Stromal cell of bone marrow (primary cell): ENCODE results near the gene NXPE3.

Experiments used
- DNase-seq: peaks from one replicate; pipeline ENCODE4 v3.0.0-alpha.2; 2012; ENCODE audit warnings: low read depth

Gene NXPE3

GRCh38 chr3:101803173-101803782 lies 24.3 kb downstream of the NXPE3 start:
- DNase-seq: peak; percentile 57

- DNase-seq: no peak
These were observed 24.9 kb downstream of the NXPE3 start for GRCh38 chr3:101803939-101804338.

DNA sequence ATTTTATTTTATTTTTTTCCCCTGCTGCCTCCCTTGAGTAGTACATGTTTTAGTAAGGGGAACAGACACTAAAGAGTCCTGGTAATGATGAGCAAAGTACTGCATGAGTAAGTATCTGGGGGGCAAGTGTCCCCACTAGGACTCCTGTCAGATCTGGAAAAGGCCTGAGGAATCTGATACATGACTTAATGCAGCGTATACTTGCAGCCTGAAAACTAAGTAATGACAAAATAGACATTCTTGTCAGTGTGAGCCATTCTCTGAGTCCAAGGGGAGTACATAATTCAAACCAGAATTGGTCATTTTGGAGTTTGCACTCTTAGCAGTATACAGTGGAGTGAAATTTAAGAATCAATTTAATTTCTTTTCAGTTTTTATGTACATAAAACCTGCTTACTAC lies 27.5 kb downstream of the NXPE3 start:
- no peak for DNase-seq

GRCh38 chr3:101807888-101808287 lies 28.9 kb downstream of the NXPE3 start:
- DNase-seq: no peak

- no peak for DNase-seq
These were observed 30.4 kb downstream of the NXPE3 start for GRCh38 chr3:101809178-101810021.

GRCh38 chr3:101810022-101810418 lies 31.0 kb downstream of the NXPE3 start:
- DNase-seq: no peak

DNA sequence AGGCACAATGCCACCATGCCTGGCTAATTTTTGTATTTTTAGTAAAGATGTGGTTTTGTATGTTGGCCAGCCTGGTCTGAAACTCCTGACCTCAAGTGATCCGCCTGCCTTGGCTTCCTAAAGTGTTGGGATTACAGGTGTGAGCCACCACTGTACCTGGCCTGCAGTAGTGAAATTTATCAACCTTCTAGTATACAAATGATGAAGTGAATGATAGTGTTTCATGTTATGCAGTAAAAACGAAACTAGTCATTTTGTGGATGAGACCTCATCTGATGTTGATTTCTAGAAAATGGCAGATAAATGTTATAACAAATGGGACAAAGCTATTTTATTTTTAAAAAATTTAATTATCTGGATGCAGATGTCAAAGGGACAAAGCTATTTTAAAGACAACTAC lies 32.9 kb downstream of the NXPE3 start:
- no peak for DNase-seq

DNA sequence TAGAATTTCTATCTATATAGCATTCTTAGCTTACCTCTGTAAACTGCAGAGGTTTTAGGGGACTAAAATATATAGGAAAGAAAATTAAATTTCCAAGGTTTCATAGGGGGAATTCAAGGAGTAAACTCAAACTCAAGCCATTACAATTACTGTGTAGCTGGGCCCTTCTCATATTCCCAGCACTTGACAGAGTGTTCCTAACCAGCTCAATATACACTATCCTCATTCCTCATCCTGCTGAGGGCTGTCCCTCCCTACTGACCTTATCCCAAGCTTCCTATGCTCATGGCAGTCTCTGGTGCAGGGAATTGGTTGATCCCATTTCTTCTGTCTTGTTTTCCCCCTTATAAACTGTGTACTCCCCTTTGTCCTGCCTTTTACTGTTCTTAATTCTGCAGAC lies 33.9 kb downstream of the NXPE3 start:
- DNase-seq: no peak

DNA sequence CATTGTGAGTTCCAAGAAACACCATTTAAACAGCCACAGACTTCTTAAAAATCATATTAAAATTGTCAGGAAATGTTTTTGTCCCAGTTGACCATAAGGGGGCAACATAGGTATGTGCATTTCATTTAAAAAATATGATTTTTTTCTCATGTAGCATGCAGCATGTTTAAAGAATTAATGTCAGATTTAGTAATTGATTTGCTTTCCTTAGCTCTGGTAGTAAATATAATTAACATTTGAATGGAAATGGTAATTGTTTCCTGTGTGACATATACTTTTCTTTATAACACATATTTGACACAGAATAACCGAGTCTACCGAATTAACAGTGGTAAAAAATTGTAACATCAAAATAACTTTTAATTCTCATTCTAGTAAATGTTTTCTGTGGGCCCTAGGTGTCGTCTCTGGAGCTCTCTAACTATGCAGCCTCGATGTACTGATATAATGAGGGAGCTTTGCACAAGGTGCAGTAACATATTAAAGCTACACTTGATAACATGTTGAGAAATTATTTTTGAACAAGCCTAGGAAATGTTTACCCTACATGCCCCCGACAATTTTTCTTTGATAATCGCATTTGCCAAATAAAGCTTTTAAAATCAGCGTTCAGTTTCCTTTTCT lies 34.9 kb downstream of the NXPE3 start:
- DNase-seq: no peak

- DNase-seq: no peak
These were observed 35.8 kb downstream of the NXPE3 start for GRCh38 chr3:101814835-101815234.

DNA sequence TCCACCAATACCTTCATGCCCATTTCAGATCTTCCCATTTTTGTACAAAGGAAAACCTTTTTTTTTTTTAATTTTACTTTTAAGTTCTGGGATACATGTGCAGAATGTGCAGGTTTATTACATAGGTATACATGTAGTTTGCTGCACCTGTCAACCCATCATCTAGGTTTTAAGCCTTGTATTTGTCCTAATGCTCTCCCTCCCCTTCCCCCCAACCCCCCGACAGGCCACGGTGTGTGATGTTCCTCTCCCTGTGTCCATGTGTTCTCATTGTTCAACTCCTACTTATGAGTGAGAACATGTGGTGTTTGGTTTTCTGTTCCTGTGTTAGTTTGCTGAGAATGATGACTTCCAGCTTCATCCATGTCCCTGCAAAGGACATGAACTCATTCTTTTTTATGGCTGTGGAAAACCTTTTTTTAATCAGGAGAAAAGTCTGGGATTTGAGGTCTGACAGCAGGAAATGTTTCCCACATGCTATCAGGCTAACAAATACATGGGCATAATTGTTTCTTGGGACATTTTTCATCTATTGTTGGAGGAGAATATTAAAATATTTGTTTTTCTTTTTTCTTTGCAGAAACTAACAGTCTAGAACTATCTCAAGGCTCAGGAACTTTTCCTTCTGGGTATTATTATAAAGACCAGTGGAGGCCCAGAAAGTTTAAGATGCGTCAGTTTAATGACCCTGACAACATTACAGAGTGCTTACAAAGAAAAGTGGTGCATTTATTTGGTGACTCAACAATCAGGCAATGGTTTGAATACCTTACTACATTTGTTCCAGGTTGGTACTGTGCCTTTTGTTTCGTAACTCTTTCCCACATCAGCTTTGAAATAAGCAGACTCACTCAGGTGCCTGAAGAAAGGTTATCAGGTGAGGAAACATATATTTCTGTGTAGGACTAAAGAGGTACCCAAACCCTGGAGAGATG lies 37.5 kb downstream of the NXPE3 start:
- no peak for DNase-seq

GRCh38 chr3:101817992-101818391 lies 39.0 kb downstream of the NXPE3 start:
- DNase-seq: no peak

DNA sequence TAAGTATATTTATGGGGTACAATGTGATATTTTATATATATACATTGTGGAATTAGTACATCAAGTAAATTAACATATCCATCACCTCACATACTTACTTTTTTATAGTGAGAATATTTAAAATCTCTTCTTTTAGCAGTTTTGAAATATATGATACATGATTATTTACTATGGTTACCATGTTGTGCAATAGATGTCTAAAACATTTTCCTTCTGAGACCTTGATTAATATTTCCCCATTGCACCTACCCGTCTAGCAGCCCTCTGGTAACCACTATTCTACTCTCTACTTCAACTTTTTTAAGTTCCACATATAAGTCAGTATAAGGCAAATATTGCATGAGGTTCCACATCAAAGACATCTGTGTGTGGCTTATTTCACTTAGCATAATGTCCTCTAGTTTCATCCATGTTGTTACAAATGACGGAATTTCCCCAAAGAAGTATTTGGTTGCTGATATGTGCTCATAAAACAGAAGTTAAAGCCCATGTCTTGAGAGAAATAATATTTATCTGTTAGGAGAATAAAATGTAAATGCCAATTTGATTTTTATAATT lies 40.7 kb downstream of the NXPE3 start:
- DNase-seq: no peak

GRCh38 chr3:101821503-101821902 lies 42.5 kb downstream of the NXPE3 start:
- DNase-seq: no peak

- no peak for DNase-seq
These were observed 44.5 kb downstream of the NXPE3 start for GRCh38 chr3:101823525-101823924.

- DNase-seq: peak; percentile 47
These were observed 45.7 kb downstream of the NXPE3 start for GRCh38 chr3:101824702-101825101.

GRCh38 chr3:101825904-101826445 lies 47.0 kb downstream of the NXPE3 start:
- DNase-seq: peak; percentile 22

GRCh38 chr3:101827211-101828174 lies 48.5 kb downstream of the NXPE3 start:
- peak; percentile 62 for DNase-seq

GRCh38 chr3:101828276-101828675 lies 49.3 kb downstream of the NXPE3 start:
- DNase-seq: no peak
